GM12873 (cell line): Measurements from ENCODE around the gene MAST4.

Experiments used
- CTCF ChIP-seq: IDR thresholded peaks from 2 replicates; pipeline ENCODE4 v1.5.1; 2012; ENCODE audit warnings: low read depth, mild to moderate bottlenecking, moderate library complexity, low read length, control low read depth; ENCODE audit not compliant: insufficient read depth; ENCODE audit errors: missing control alignments

The MAST4 gene

GRCh38 chr5:67037171-67037570 lies 441.0 kb downstream of the MAST4 start:
- no peak for TF ChIP-seq CTCF

GRCh38 chr5:67038817-67039603 lies 442.8 kb downstream of the MAST4 start:
- TF ChIP-seq CTCF: no peak

- TF ChIP-seq CTCF: no peak
Observed at GRCh38 chr5:67042176-67043003, 446.2 kb downstream of the MAST4 start.

GRCh38 chr5:67043796-67044511 lies 447.8 kb downstream of the MAST4 start:
- TF ChIP-seq CTCF: no peak

- TF ChIP-seq CTCF: no peak
Observed at GRCh38 chr5:67045816-67046740, 449.9 kb downstream of the MAST4 start.

- no peak for TF ChIP-seq CTCF
Observed at GRCh38 chr5:67047160-67047559, 451.0 kb downstream of the MAST4 start.
